ENCODE results near the gene IRX3.

DNA sequence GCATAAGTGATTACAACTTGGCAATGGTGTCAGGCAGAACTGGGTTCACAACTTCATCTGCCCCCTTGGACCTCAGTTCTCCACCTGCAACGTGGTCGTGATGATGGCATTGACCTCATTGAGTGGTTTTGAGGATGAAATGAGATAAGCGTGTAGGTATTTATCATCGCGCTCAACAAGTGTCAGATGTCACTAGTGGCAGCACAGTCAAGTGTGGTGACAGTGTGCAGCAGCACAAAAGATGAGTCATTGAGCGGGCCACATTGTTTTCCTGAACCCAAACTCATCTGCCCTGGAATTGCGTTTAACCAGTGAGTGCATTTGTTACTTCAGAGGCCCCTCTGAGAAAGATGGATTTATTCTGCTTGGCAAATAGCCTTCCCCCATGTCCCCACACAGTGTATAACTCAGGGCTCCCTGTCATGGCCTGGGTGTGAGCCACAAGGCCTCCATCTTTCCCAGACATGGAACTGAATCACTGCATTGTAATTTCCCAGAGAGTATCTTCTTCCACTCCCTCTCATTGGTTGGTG lies 20.9 kb downstream of the IRX3 start:
- TF ChIP-seq, protein P1, sequence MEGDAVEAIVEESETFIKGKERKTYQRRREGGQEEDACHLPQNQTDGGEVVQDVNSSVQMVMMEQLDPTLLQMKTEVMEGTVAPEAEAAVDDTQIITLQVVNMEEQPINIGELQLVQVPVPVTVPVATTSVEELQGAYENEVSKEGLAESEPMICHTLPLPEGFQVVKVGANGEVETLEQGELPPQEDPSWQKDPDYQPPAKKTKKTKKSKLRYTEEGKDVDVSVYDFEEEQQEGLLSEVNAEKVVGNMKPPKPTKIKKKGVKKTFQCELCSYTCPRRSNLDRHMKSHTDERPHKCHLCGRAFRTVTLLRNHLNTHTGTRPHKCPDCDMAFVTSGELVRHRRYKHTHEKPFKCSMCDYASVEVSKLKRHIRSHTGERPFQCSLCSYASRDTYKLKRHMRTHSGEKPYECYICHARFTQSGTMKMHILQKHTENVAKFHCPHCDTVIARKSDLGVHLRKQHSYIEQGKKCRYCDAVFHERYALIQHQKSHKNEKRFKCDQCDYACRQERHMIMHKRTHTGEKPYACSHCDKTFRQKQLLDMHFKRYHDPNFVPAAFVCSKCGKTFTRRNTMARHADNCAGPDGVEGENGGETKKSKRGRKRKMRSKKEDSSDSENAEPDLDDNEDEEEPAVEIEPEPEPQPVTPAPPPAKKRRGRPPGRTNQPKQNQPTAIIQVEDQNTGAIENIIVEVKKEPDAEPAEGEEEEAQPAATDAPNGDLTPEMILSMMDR (IDR thresholded peaks at IDR 0.05): no peak
- TF ChIP-seq POLR2AphosphoS5 (IDR thresholded peaks at IDR 0.05): no peak
